Stimulated activated CD8-positive, alpha-beta memory T cell treated with anti-CD3 and anti-CD28 coated beads, Interleukin-12 subunit alpha, Interleukin-12 subunit beta, amount 100 ng/mL, for 4 hours (primary cell): ENCODE results near the gene KCNK13.
"Not testable (repeated sequence)": the region's sequence is repeated elsewhere in the genome, so short reads cannot be mapped to it uniquely, and the experiment has no call there.

Experiments used
- DNase-seq: peaks from one replicate; pipeline ENCODE4 v3.0.0-alpha.2; 2020; ENCODE audit warnings: low read depth

The KCNK13 gene

DNA sequence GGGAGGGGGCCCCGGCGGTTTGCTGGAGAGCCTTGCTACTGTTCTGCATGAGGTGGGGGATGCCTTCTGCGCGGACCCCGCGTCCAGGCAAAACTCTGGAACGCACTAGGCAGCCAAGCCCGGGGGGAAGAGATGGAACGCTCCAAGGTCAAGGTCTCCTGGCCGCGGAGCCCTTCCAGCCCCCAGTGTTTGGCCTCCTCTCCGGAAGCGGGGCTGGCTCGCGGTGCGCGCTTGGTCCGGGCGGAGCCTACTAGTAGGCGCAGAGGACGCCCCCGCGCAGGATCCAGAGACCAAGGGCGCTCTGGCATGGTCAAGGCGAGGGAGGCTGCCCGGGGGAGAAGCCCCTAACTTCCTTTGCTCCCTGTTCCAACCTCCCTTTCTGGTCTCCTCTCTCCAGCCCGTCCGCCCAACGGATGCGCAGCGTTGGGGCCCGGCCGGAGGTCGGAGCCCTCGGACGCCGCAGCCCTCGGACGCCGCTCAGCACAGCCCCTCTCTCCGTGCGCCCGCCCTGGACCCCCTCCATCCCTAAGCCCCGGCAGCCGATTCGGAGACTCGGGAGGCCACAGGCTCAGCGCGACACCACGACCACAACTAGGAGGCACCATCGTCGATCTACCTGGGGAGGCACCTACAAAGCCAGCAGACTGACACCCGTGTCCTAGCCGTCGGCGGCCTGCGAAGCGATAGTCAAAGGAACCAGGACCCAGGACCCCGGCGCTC lies 669 bp upstream of the KCNK13 start:
- no peak for DNase-seq

- no peak for DNase-seq
These were observed 467 bp downstream of the KCNK13 start for GRCh38 chr14:90062127-90062794.

GRCh38 chr14:90062822-90063539 lies 1.2 kb downstream of the KCNK13 start:
- no peak for DNase-seq

DNA sequence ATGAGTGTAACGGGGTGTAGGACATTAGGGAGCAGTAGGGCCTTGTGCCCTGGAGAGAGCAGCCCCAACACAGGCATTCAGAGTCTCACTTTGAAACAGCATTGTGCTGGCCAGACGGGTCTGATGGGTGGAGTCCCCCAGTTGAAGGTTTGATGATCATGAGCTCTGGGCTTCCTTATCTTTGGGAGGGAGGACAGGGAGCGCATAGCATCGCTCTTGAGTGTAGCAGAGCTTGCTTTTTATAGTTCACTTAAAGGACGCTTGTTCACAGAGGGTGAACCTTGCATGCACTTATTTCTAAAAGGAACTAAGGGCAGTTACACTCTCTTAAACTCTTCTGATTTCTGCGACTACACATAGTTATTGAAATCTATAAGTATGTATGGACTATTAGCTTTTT lies 10.6 kb downstream of the KCNK13 start:
- DNase-seq, result no peak

DNA sequence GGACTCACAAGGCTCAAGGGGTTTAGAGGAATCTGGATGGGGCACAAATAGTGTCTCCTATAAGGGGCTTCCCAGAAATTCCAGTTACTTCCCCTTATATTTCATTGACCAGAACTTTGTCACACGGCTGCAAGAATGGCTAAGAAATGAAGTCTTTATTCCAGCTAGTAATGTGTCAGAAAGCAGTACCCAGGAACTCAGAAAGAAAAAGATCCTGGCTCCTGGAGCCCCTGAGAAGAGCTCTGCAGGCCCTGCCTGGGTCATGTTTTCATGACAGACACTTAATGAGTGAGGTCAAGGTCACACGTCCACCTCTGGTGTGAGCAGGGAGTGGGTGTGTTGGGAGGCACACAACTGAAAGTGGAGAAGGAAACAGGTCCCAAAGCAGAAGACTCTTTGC lies 17.8 kb downstream of the KCNK13 start:
- no peak for DNase-seq

DNA sequence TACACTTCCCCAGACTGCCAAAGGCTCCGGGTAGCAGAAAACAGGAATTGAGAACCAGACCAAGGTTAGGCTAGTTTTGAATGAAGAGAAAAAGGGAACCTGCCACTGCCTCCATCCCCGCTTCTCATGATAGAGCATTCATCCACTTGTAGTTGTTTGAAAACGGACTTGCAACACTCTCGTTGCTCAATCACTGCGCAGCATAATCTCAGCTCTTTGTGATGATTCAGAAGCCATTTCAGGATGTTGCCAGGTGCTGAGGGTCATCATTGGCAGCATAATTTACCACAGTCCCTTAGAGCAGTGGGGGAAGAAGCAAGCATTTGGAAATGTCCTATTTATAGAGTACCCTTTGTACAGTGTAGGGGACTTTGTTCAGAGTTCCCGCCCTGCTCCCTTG lies 25.6 kb downstream of the KCNK13 start:
- DNase-seq, result no peak

DNA sequence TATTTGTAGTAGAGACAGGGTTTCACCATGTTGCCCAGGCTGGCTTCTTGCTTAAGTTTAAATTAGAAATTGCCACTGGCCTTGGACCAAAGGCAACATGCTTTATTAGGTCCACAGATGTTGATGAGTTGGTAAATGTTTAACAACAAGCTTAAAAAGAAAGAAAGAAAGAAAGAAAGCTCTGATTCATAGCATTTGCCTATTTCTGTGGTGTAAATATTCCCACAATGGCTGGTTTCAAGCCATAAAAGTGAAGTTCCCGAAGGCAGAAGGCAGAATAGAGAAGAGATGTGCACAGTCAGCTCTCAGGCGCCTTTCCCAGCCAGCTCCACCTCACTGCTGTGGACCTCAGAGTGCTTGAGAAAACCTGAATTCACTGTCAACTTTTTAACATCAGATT lies 26.4 kb downstream of the KCNK13 start:
- DNase-seq, result no peak

DNA sequence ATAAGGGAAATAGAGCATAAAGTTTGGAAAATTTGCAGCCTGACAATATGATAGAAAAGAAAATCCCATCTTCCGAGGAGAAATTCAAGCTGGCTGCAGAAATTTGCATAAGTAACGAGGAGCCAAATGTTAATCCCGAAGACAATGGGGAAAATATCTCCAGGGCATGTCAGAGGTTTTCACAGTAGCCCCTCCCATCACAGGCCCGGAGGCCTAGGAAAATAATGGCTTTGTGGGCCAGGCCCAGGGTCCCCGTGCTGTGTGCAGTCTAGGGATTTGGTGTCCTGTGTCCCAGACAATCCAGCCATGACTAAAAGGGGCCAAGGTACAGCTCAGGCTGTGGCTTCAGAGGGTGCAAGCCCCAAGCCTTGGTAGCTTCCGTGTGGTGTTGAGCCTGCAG lies 27.7 kb downstream of the KCNK13 start:
- not testable (repeated sequence) for DNase-seq

DNA sequence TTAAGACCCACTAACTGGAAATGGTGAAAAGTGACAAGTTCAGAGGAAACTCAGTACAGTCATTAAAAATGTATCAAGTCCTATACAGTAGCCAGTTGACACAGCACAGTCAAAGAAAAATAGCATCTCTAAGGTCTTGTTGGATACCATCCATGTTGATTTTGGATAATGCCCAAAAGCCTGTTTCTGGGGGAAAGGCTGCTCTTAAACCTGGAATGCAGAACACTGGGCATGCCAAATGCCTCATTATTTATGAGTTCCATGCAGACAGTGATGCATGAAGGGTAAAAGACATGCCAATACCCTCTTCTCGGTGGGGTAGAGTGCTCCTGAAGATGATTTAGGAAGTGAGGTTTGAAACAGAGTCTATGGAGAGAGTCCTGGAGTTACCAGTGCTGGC lies 29.6 kb downstream of the KCNK13 start:
- DNase-seq, result no peak

DNA sequence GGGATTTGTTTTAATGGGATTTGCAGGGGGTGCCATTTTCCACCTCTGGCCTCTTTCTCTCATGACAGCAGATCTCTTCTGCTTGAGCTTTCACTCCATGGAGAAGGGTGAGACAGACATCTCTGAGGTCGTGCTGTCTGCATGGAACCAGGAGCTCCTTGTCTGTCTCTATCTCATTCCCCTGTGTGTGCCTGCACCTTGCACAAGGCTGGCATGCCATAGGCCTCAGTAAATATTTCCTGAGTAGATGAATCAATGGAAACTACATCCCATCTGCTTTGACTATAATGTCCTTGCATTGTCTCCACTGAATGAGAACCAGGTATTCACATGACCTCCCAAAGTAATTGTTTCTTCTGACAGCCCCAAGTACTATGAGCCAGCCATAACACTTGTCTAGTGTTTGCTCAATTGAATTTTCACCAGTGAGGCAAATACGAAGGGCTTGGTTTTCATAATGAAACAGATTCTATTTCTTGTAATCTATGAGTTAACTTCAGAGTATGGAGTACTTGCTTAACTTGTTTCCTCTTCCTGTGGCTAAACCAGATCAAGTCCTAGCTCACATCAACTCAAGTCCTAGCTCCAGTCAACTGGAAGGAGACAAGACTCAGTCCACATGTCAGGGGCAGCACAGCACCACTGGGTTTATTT lies 32.3 kb downstream of the KCNK13 start:
- no peak for DNase-seq

DNA sequence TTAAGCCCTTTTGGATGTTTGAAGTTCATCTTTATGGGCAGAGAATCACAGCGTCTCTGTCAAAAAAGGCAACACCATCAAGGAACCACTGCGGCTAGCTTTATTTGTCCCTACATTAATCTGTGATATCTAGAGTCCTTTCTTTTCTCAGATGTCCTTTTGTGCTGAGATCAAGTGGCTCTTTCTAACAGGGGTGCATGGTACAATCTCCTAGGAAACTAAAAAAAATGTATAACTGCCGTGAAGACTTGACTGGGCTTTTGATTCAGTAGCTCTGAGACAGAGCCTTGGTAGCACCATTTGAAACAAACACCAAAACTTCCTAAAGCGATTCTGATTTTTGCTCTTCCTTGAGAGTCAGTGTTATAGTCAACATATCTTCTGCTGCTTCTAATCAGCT lies 33.3 kb downstream of the KCNK13 start:
- DNase-seq, result no peak

DNA sequence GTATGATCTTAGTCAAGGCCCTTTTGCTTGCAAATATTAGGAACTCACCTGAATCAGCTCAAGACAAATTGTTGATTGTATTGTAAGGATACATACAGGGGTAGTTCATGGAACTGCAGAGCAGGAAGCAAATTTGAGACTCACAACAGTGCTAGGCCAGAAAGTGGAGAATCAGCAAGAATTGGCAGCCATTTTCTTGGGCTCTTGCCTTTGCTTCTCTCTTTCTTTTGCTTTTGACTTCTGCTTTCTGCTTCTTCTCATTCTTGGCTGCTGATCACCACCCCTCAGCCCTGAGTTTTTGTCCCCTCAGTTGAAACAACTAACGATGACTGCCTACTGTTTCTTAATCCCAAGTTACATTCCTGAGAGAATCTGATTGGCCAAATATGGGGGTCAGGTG lies 34.8 kb downstream of the KCNK13 start:
- no peak for DNase-seq

- no peak for DNase-seq
These were observed 42.0 kb downstream of the KCNK13 start for GRCh38 chr14:90103808-90104207.

GRCh38 chr14:90105756-90106155 lies 44.0 kb downstream of the KCNK13 start:
- DNase-seq, result no peak

- DNase-seq, result no peak
These were observed 46.0 kb downstream of the KCNK13 start for GRCh38 chr14:90107789-90108188.

- no peak for DNase-seq
These were observed 48.1 kb downstream of the KCNK13 start for GRCh38 chr14:90109858-90110257.

DNA sequence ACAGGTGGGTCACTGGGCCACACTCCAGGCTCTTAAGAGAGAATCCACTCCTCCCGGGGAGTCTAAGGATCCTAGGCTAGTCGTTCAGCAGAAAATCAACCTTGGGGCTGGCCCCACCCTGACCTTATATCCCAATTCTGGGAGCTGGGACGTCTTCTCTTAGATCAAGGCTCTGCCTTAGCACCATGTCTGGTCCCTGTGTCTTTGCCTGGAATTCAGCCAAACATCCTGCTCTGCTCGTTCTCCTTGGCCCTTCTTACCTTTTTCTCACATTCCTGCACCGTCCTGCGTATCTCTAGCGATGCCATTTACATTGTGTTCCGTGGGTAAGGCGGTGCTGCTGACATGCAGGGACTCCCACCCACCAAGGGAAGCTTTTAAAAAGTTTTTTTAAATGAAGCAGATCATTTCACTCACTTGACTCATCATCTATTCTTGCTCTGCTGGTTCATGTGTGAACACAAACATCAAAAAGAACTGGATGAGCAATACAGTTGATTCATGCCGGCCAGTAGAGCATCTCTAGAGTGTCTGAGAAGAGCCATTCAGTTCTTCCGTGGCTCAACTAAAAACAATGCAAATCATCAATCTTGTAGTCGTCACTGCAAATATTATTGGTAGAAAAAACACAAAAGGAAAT lies 50.2 kb downstream of the KCNK13 start:
- DNase-seq, result no peak

DNA sequence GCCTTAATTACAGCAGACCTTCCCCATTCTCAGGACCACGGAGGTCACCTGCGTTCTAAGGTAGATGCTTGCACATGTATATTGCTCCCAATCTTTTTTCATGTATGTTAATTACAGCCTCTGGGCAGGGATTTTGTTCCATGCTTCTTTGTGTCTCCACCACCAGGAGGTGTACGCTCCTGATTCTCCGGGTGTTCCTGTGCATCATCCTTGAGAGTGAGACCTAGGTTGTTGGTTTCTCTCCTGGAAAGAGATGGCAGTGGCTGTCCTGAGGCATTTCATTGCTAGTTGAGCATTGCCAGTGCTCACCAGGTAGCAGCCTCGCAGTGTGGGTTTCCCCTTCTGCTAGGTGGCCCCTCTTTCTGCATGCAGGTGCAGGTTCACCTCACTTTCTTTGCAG lies 52.8 kb downstream of the KCNK13 start:
- no peak for DNase-seq

- DNase-seq, result no peak
These were observed 54.0 kb downstream of the KCNK13 start for GRCh38 chr14:90115780-90116179.

DNA sequence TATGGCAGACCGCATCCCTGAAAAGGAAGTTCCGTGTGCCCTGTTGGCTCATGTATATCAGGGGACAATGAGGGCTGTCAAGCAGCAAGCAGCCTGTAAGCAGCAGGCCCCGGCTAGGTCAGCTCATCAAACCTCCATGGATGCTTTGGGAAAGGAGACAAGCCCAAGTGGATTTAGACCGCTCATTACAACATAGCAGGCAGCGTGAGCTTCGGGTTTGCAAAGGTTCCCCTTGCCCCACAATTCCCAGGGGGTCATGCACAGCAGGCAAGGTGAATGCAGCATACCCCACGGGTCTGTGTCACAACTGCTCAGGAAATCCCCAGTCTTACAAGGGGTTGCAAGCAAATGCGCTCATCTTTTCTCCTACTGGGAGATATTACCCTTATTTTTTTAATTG lies 54.6 kb downstream of the KCNK13 start:
- no peak for DNase-seq

DNA sequence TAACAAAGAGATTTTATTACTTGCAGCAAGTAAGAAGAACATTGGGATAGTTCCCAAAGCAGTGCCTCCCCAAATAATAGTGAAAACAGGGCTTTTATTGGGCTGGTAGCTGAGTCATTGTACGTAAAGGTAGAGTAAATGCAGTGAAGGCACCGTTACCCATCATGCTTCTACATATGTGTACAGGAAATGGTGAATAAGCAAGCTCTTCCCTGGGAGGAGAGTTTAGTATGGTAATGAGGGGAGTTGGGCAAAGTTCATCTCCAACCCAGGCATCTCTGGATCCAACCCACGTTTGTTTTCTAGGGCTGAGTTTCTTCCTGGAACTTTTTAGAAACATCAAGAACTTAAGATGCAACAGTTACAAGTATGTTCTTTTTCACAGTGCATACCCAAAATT lies 56.2 kb downstream of the KCNK13 start:
- DNase-seq, result no peak

- DNase-seq, result no peak
These were observed 64.5 kb downstream of the KCNK13 start for GRCh38 chr14:90126260-90126659.
